ENCODE results near the gene NFAM1.

The NFAM1 gene

GRCh38 chr22:42434748-42435425 is 2.7 kb upstream of the NFAM1 start:
- no peak for DNase-seq (ENCODE audit: low read depth)
- H3K4me3 ChIP-seq (replicated peaks; ENCODE audit: low read depth, low read length) = no peak overlapping the region
- no peak for TF ChIP-seq CTCF (IDR thresholded peaks at IDR 0.05; ENCODE audit: low read length, missing control alignments)

- TF ChIP-seq CTCF (IDR thresholded peaks at IDR 0.05; ENCODE audit: low read length, missing control alignments) = no peak
- no peak for DNase-seq (ENCODE audit: low read depth)
- no peak overlapping the region for H3K4me3 ChIP-seq (replicated peaks; ENCODE audit: low read depth, low read length)
Measured at GRCh38 chr22:42433754-42434682, 1.8 kb upstream of the NFAM1 start.

GRCh38 chr22:42432818-42433217 is 615 bp upstream of the NFAM1 start:
- TF ChIP-seq CTCF (IDR thresholded peaks at IDR 0.05; ENCODE audit: low read length, missing control alignments) = no peak
- no peak for DNase-seq (ENCODE audit: low read depth)
- H3K4me3 ChIP-seq (replicated peaks; ENCODE audit: low read depth, low read length) = no peak overlapping the region

GRCh38 chr22:42431401-42432019 is 693 bp downstream of the NFAM1 start:
- no peak for TF ChIP-seq CTCF (IDR thresholded peaks at IDR 0.05; ENCODE audit: low read length, missing control alignments)
- DNase-seq (ENCODE audit: low read depth) = no peak
- no peak overlapping the region for H3K4me3 ChIP-seq (replicated peaks; ENCODE audit: low read depth, low read length)

- no peak for DNase-seq (ENCODE audit: low read depth)
- no peak overlapping the region for H3K4me3 ChIP-seq (replicated peaks; ENCODE audit: low read depth, low read length)
- TF ChIP-seq CTCF (IDR thresholded peaks at IDR 0.05; ENCODE audit: low read length, missing control alignments) = no peak
Measured at GRCh38 chr22:42430528-42431125, 1.6 kb downstream of the NFAM1 start.

GRCh38 chr22:42428760-42429159 is 3.4 kb downstream of the NFAM1 start:
- no peak for DNase-seq (ENCODE audit: low read depth)
- no peak overlapping the region for H3K4me3 ChIP-seq (replicated peaks; ENCODE audit: low read depth, low read length)
- no peak for TF ChIP-seq CTCF (IDR thresholded peaks at IDR 0.05; ENCODE audit: low read length, missing control alignments)
